HG03066 (cell line): ENCODE measurements around the gene OPN1SW.

ENCODE experiments used
- ATAC-seq: cut with Tn5 transposase; IDR thresholded peaks from one replicate; pipeline ENCODE4 v1.9.1; 2021; ENCODE audit warnings: low read depth; ENCODE audit not compliant: unreplicated experiment

Gene OPN1SW, protein sequence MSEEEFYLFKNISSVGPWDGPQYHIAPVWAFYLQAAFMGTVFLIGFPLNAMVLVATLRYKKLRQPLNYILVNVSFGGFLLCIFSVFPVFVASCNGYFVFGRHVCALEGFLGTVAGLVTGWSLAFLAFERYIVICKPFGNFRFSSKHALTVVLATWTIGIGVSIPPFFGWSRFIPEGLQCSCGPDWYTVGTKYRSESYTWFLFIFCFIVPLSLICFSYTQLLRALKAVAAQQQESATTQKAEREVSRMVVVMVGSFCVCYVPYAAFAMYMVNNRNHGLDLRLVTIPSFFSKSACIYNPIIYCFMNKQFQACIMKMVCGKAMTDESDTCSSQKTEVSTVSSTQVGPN

DNA sequence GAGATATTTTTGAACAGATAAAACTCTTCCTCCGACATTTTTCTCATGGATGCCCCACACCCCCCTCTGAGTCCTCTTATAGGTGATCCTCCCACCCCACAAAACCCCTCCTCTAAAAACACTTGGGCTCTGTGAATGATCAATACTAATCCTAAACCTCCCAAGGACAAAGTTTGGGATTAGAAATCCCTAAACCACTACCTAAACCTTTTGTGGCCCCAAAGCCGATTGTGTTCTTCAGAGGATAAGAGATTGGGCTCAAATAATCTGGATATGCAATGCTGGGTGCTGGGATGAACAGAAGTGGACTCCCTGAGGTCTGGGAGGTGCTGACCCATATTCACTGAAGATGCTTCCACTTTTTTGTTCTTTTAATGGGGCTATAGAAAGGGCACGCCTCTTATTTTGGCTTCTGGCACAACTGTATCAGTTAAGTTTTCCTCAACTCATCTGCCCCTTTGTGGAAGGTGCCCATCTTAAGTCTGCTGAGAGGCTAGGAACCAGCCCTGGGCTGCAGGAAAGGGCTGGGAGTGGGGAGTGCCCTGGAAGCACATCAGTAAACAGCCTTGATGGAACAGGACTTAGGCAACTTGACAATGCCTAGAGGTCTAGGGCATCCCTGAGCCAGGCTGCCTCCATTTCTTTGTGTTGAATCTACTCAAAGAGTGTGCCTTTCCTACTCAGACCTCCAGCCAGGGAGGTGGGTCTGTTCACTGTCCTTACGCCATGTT lies at the start of gene OPN1SW:
Gene OPN1SW (minus strand): TSS at position 51 of the 731 bp plus-strand sequence. CDS start 13 bp downstream, at position 38.
- no peak for ATAC-seq

DNA sequence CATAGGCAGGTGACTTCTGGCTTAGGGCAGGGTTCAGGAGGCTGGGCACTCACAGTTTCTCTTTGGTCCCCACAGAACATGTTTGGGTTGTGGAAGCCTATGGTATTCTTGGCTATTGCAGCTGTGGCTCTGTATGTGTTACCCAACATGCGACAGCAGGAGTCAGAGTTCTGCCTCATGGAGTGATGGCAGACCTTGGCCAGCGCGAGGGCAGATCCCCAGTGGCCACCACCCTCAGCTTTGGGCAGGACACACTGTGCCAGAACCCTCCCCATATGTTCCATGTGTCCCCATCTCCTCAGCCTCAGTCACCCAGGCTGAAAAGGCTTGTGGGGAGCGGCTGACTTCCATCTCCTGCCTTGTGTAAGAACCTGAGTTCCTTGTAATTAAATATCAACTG lies 46.1 kb upstream of the OPN1SW start:
- no peak for ATAC-seq

DNA sequence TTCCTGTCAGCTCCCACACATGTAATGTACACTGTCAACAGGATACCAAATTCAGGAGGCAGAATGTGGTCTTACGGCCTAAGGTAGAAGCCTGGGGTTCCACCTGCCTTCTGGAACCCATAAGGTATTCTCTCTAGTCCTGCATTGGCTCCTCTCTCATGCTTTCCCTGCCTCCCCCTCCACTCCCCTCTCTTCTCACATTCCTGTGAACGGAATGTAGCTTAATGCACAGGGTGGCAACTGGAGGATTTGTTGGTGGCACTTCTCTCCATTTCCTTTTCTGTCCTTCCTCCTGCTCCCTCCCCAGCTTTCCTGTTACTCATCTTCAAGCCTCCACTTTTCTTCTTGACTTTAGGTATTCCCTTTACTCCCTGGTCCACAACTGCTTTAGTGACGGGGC lies 43.1 kb upstream of the OPN1SW start:
- no peak for ATAC-seq

DNA sequence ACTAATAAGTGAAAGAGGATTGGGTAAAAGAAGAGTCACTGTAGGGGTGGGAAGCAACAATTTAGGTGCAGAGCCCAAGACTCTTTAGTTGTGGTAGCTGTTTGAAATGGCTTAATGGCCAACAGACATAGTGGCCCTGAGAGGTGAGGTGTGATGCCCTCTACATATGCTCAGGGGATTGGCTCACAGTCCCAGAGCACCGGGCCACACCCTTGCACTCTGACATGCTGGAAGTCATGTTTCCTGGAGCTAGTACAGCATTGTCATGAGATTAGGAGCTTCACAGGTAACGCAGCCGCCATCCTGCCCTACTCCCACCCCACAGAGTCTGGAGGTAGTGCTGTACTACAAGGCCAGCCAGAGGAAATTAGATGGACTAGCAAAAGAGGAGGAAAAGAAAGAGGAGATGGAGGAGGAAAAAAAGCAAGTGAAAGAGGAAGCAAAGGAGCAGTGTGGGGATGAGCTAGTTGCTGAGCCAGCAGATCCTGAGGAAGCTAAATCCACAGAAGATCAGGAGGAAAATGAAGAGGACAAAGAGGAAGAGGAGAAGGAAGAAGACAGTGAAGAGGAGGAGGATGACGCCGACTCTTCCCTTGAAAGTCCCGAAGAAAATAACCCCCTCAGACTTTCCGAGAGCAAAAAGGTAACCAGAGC lies 39.8 kb upstream of the OPN1SW start:
- ATAC-seq: no peak

DNA sequence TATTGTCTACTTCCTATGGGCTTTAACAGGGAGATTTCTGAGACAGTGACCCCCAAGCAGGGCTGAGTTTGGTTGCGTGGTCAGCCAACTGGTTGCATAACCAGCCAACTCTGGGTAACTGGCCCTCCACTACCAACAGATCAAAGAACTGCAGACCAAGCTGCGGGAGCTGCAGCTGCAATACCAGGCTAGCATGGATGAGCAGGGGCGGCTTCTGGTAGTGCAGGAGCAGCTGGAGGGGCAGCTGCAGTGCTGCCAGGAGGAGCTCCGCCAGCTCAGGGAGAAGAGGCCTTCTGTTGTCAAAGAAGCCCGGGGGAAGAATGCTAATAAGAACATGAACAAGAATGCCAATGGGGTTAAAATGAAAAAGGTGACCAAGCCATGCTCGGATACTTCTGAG lies 38.9 kb upstream of the OPN1SW start:
- no peak for ATAC-seq

DNA sequence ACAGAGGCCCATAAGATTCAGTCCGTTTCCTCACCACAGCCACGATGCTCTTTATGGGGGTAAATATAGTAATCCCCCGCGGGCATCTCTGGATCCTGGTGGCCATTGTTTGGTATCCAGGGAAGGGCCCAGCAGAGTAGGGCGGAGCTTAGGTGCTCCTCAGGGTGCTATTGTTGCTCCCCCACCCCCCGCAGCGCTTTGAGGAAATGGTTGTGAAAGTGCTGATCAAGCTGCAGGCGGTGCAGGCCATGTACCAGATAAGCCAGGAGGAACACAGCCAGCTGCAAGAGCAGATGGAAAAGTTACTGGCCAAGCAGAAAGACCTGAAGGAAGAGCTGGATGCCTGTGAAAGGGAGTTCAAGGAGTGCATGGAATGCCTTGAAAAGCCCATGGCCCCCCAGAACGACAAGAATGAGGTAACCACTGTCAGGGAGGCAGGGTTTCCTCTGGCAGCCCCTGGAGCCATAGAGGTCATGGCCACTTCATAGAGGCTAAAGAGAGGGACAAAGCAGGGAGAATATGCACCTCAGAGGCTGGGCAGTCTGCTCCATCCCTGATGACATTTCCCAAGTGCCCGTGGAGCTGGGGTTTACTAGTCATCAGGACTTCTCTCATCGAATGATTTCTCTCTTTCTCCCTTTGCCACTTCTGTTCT lies 37.0 kb upstream of the OPN1SW start:
- no peak for ATAC-seq

DNA sequence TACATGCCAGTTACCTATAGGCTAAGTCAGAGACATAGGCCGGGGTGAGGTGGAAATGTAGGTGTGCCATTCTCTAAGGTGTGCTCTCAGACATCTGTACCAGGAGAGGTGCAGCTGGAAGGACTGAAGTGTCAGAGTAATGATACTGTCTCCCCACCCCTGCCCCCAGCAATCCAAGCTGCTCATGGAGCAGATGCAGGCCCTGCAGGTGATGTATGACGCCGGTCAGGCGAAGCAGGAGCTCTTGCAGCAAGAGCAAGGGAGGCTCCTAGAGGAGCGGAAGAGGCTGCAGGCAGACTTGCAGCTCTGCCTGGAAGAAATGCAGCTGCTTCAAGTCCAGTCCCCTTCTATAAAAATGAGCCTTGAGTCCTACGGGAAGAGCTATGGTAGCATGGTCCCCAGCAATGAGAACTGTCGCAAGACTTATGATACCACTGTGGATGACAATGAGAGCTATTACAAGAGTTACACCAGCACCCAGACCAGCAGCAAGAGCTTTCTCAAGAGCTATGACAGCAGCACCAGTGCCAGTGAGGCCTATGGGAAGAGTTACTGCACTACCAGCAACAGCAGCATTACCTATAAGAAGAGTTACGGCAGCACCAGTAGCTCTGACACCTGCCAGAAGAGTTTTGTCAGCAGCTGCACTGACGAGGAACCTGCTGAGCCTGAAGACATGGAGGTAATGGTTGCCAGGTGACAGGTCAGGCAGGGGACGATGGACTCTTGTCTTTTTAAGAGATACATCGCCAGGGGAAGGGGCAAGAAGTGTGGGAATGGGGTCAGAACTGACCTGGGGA lies 36.2 kb upstream of the OPN1SW start:
- no peak for ATAC-seq

DNA sequence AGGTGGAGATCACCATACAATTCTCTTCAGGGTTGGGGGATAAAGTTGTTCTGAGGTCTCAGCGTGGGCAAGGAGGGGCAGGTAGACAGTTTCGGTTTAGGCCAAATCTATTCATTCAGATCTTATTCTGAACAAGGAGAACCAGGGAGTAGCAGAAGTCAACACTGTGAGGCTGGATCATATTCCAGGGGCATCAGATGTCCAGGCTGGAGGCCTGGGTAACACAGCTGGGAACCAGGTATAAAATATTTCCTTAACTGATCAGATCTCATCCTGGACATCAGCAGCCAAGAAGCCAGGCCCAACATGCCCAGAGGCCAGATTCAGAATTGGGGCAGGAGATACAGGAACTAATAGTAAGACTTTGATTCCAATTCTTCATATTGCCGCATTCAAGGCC lies 35.4 kb upstream of the OPN1SW start:
- no peak for ATAC-seq

DNA sequence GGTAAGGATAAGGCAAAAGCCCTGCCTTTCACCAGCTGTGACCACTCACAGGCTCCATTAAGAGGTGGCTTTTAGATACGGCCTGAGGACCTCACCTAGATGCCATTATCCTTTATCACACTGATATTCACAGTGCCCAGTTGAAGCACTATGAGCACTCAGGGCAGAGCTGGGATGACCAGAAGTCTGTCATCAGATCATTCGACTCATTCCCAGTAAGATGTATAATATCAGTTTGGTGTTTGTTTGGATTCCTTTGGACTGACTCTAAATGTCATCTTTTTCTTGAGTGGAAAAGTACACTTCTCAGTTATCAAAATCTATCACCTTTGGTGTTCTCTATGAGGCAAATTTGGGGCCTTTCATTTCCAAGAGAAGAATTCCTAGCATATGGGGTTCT lies 34.9 kb upstream of the OPN1SW start:
- no peak for ATAC-seq

DNA sequence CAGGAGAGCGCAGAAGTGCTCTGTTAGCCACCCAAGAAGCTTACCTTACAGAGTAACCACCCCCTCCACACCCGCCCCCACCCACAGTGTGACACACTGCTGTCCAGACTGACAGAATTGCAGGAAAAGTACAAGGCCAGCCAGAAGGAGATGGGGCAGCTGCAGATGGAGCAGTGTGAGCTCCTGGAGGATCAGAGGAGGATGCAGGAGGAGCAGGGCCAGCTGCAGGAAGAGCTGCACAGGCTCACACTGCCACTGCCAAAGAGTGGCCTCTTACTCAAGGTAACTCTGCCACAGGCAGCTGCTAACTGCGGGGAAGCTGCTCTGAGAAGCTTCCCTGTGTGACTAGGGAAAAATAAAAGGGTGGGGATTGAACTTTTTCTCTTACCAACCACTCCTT lies 33.8 kb upstream of the OPN1SW start:
- no peak for ATAC-seq

DNA sequence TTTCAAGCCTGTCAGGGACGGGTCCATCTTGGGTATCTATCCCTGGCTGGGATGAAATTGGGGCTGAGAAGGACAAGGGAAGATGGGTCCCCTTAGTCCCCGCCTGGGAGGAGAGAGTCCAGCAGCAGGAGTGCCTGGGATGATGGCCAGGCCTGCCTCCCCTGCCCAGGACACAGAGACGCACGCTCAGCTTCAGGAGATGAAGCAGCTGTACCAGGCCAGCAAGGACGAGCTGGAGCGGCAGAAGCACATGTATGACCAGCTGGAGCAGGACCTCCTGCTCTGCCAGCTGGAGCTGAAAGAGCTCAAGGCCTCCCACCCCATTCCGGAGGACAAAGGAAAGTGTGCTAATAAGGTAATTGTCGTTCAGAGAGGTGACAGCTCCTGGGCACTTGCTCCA lies 31.6 kb upstream of the OPN1SW start:
- ATAC-seq: no peak

DNA sequence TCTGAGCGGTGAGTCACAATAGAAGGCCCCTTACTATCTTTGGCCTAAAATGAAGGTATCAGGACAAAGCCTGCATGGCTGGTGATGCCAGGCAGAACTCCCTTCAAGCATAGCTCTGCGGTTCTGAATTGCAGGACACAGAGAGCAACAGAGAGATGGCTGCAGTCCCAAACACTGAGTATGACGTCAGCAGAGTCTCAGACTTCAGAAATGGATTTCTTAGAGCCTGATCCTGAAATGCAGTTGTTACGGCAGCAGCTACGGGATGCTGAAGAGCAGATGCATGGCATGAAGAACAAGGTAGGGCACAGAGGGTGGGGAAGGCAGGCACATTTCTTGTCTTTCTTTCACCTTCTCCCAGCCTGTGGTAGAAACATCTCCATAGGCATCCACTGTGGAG lies 29.6 kb upstream of the OPN1SW start:
- ATAC-seq: no peak

DNA sequence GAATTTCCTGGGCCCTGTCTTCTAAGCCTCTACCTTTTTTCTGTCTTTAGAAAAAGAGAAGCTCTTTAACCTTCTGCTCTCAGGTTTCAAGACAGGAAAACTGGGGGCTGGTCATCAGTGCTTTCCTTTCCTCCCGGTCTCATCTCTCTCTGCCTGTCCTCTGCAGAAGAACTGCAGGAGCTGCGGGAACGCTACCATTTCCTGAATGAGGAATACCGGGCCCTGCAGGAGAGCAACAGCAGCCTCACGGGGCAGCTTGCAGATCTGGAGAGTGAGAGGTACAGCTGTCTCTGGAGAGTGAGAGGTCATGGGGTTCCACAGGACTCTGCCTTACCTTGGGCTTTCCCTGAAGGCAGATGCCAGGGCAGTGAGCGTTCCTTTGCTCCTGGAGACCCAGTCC lies 28.9 kb upstream of the OPN1SW start:
- ATAC-seq: no peak

DNA sequence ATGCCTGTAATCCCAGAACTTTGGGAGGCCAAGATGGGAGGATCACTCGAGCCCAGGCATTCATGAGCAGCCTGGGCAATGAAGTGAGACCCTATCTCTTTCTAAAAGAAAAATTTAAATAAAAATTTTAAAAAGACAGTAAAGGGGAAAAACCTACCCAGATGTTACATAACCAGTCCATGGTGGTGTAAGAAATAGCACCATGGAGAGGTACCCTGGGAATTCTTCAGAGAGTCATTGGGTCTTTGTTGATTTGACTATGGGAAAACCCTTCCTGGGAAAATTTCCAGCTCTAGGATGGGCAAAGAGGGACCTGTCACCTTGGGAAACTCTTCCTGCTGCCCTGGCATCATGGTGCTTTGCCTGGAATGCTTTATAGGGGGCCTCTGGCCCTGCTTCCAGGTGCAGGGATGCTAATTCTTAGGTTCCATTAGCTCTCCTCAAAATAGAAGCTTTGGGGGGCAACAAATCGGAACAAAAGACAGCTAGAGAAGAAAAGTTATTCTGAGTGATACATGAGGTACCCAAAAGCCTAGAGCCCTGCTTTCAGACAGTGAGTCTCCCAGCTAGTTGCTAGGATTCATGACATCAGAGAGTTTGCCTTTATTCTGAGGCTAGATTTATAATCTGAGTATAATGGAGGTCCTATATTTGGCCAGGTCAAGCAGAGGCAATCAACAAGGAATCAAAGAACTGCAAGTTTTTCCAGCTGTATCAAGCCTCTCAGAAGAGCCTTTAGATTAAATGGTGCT lies 26.2 kb upstream of the OPN1SW start:
- no peak for ATAC-seq

DNA sequence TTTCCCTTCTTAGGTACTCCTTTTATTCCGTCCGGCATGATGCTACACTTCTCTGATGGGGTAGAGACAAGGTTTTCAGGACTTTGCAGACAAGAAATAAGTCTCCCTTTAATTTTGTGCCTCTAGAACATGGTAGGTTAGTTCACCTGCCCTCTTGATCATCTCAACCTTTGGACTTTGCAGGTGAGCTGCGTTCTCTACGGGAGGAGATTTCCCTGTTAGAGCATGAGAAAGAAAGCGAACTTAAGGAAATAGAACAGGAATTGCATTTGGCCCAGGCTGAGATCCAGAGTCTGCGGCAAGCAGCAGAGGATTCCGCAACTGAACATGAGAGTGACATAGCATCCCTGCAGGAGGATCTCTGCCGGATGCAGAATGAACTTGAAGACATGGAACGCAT lies 25.4 kb upstream of the OPN1SW start:
- no peak for ATAC-seq

DNA sequence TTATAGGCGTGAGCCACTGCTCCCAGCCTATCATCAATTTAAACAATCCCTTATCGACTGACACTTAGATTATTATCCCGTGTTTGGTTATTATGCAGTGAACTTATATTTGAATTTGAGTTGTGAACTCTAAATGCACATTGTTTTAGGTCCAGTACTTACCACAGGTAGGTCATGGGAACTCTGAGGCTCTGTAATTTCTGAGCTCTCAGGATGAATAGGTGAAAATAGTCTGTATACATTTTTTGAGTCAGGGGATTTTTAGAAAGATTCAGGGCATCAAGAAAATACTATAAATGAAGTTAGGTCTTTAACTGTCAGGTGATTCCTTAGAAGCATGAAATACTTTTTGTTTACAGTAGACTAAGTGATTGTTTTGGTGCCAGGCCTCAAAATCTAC lies 25.0 kb upstream of the OPN1SW start:
- no peak for ATAC-seq

DNA sequence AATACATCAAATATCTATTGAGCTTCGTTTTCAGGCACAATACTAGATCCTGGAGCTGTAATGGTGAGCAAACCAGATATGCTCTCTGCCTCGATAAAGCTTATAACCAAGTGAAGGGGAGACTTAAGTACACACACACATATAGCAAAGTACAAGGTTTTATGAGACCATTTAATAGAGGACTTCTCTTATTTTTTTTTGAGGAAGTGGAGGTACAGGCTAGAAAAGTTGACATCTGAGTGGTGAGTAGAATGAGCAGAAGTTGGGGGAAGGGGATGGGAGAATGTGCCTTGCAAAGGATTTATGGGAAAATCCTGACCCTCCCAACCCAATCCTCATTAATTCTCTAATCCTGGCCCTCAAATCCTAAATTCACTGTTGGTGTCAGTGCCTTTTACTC lies 23.9 kb upstream of the OPN1SW start:
- ATAC-seq: no peak

DNA sequence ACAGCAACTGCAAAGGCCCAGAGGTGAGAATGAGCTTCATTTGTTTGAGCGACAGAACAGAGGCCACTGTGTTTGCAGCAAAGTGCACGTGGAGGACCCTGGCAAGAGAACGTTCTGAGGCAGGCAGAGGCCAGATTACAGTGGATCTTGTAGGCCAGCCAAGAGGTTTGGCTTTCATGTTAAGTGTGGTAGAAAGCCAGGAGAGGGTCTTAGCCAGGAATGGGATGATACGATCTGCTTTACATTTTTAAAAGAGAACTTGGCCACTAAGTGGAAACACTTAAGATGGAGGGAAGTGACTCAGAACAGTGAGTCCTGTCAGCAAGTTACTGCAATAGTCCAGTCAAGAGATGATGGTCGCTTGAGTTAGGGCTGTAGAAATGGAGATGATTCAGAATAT lies 20.7 kb upstream of the OPN1SW start:
- ATAC-seq: no peak

DNA sequence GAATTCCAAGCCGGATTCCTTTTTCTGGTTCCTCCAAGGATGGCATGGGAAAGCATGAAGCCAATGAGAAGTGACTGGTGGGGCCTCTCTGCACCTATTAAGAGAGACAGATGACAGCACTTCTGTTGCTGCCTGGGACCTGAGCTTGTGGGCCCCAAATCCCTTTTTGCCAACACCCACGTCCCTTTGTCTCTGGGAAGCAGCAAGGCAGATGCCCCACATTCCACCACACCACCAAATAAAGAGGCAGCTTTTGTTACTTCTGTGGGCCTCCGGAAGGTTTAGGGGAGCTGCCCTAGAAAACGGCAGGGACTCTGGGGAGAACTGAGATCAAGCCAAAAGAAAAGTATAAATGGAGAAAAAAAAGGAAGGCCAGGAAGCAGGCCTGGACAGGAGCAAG lies 19.5 kb upstream of the OPN1SW start:
- no peak for ATAC-seq

DNA sequence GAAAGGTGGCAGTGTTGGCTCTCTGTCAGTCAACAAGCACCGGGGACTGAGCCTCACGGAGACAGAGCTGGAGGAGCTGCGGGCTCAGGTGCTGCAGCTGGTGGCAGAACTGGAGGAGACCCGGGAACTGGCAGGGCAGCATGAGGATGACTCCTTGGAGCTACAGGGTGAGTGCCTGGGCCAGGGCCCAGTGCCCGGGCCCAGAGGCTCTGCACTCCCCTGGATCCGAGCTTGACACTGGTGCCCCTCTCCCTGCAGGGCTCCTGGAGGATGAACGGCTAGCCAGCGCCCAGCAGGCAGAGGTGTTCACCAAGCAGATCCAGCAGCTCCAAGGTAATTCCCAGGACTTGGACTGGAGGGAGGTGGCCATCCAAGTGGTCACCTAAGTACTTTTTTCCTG lies 18.8 kb upstream of the OPN1SW start:
- no peak for ATAC-seq
